Osteoblast (primary cell): ENCODE data around the gene KLHL33. TPM values are rescaled to one million over a fixed set of nuclear protein-coding genes. Genes with fewer than 3 reads are reported as not detected.

Source experiments
- DNase-seq: peaks from one replicate; pipeline ENCODE4 v3.0.0; 2011; ENCODE audit warnings: low spot score, mixed read lengths; ENCODE audit not compliant: insufficient read length; ENCODE audit errors: missing footprints
- H2AFZ ChIP-seq: 2 replicates; pipeline ENCODE4 v1.6.0; 2011; ENCODE audit warnings: mild to moderate bottlenecking, low read length
- H3K27ac ChIP-seq: 2 replicates; pipeline ENCODE4 v1.5.1; 2011; ENCODE audit warnings: mild to moderate bottlenecking, low read depth, low read length, moderate library complexity
- H3K27me3 ChIP-seq: 2 replicates; pipeline ENCODE4 v1.6.0; 2012; ENCODE audit warnings: mild to moderate bottlenecking, control low read depth, inconsistent platforms, low read length, moderate library complexity; ENCODE audit not compliant: insufficient read depth
- H3K36me3 ChIP-seq: 2 replicates; pipeline ENCODE4 v1.5.1; 2011; ENCODE audit warnings: mild to moderate bottlenecking, low read length, control low read depth, moderate library complexity; ENCODE audit not compliant: insufficient read depth
- H3K4me1 ChIP-seq: 2 replicates; pipeline ENCODE4 v1.5.1; 2011; ENCODE audit warnings: mild to moderate bottlenecking, low read length, control low read depth, moderate library complexity; ENCODE audit not compliant: insufficient read depth
- H3K4me2 ChIP-seq: 2 replicates; pipeline ENCODE4 v1.6.0; 2011; ENCODE audit warnings: mild to moderate bottlenecking, low read length; ENCODE audit not compliant: insufficient read depth
- H3K4me3 ChIP-seq: fragments of 200-600 bp; sonication (generic); 3 replicates; pipeline ENCODE4 v1.5.1; 2012; ENCODE audit warnings: mild to moderate bottlenecking, low read length, inconsistent platforms; ENCODE audit not compliant: insufficient read depth
- H3K79me2 ChIP-seq: 2 replicates; pipeline ENCODE4 v1.6.0; 2012; ENCODE audit warnings: mild to moderate bottlenecking, low read length, control low read depth, inconsistent platforms; ENCODE audit not compliant: insufficient read depth
- H3K9me3 ChIP-seq: 2 replicates; pipeline ENCODE4 v1.5.1; 2011; ENCODE audit warnings: low read depth, low read length, control low read depth
- H4K20me1 ChIP-seq: 2 replicates; pipeline ENCODE4 v1.6.0; 2012; ENCODE audit warnings: mild to moderate bottlenecking, low read length, control low read depth; ENCODE audit not compliant: insufficient read depth
- total RNA-seq: library from RNA; depleted of rRNA; stranded (reverse); fragments of >200 nt; gene quantifications from 2 replicates; pipeline ENCODE4 v1.2.3, GENCODE V29; 2012
- TF ChIP-seq, protein P1 (sequence below): IDR thresholded peaks from 2 replicates; pipeline ENCODE4 v1.5.1; 2011; ENCODE audit warnings: mild to moderate bottlenecking, low read depth, low read length, moderate library complexity; ENCODE audit errors: extremely low read depth

Gene KLHL33
- total RNA-seq, 1 donor = 0.36 TPM

DNA sequence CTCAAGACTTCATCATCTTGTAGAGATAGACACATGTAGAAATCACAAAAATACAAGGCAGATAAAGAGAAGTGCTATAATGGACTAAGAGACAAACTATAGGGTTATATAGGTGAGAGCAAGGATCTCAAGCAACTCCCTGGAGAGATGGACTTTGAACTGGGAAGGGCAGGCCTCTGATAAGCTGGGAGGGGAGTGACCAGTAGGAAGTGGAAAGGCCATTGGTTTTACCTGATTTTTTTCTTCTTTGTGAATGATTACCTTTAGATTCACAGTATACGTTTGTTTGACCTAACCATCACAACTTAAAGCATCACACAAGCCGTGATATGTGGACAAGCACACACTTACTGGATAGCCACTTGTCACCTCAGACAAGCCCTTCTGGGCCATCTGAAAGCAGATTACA, 17.5 kb downstream of the KLHL33 start:
- H3K36me3 ChIP-seq = no peaks in the 10 kb centered on the region
- no peak for DNase-seq
- no peak overlapping the region for H2AFZ ChIP-seq
- H3K9me3 ChIP-seq = no peaks in the 10 kb centered on the region
- TF ChIP-seq, protein P1, sequence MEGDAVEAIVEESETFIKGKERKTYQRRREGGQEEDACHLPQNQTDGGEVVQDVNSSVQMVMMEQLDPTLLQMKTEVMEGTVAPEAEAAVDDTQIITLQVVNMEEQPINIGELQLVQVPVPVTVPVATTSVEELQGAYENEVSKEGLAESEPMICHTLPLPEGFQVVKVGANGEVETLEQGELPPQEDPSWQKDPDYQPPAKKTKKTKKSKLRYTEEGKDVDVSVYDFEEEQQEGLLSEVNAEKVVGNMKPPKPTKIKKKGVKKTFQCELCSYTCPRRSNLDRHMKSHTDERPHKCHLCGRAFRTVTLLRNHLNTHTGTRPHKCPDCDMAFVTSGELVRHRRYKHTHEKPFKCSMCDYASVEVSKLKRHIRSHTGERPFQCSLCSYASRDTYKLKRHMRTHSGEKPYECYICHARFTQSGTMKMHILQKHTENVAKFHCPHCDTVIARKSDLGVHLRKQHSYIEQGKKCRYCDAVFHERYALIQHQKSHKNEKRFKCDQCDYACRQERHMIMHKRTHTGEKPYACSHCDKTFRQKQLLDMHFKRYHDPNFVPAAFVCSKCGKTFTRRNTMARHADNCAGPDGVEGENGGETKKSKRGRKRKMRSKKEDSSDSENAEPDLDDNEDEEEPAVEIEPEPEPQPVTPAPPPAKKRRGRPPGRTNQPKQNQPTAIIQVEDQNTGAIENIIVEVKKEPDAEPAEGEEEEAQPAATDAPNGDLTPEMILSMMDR = no peak
- H3K4me3 ChIP-seq = no peak overlapping the region
- H3K4me2 ChIP-seq = no peak overlapping the region
- H3K27me3 ChIP-seq = no peaks in the 10 kb centered on the region
- H3K27ac ChIP-seq = no peak overlapping the region
- no peaks in the 10 kb centered on the region for H3K79me2 ChIP-seq
- H4K20me1 ChIP-seq = no peaks in the 10 kb centered on the region
- H3K4me1 ChIP-seq = peaks cover 2% of the 10 kb centered on the region

DNA sequence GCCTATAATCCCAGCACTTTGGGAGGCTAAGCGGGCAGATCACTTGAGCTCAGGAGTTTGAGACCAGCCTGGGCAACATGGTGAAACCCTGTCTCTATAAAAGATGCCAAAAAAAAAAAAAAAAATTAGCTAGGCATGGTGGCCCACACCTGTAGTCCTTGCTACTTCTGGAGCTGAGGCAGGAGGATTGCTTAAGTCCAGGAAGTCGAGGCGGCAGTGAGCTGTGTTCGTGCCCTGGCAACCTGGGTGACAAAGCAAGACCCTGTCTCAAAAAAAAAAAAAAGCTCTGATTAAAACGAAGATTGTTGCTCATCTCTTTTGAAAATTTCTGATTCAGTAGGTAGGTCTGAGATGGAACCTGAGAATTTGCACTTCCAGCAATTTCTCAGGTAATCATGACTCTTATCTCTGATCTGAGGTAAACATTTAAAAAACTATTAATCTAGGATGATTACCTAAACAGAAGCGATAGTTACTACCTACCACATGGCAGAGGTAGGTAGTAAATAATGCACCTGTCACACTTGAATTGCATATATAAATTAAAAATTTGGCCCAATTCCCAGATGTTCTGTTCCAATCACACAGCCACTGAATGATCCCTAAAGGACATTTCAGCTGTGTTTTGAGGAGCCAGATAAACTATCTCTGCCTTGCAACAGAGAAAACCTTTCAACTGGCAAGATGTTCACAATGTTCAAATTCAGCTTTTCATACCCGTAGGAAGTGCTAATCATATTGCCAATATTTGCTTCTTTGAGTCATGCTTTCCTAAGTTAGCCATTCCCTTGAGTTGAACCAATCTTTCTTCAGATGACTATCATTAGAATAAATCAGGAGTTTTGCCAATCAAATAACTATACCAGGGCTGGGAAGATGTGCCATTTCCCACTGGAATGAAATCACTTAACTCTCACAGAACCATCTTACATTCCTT, 18.4 kb downstream of the KLHL33 start:
- H3K4me2 ChIP-seq = no peak overlapping the region
- no peak overlapping the region for H3K27ac ChIP-seq
- H3K27me3 ChIP-seq = no peaks in the 10 kb centered on the region
- H3K36me3 ChIP-seq = no peaks in the 10 kb centered on the region
- TF ChIP-seq, protein P1 = no peak
- no peak overlapping the region for H2AFZ ChIP-seq
- no peak overlapping the region for H3K4me3 ChIP-seq
- no peaks in the 10 kb centered on the region for H4K20me1 ChIP-seq
- DNase-seq = no peak
- peaks cover under 1% of the 10 kb centered on the region for H3K79me2 ChIP-seq
- no peaks in the 10 kb centered on the region for H3K9me3 ChIP-seq
- peaks cover 2% of the 10 kb centered on the region for H3K4me1 ChIP-seq

DNA sequence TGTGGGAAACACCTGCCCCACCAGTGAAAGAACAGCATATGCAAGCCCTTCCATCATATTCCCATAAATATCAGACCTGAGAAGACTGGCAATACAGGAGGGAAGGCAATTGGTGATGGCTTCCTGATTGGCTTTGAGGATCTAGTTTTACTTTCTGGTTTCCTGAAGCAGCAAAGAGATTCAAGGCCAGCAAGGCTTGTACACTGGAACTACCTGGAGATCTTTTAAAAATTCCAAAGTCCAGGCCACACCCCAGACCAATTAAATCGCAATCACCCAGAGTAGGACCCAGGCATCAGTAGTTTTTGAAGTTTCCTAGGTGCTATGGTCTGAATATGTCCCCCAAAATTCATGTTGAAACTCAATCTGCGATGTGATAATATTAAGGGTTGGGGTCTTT, 19.7 kb downstream of the KLHL33 start:
- Histone ChIP-seq H3K4me2 (peak overlapping the region; percentile 4), H3K27me3 (no peaks in the 10 kb centered on the region), H2AFZ (peak overlapping the region; percentile 88), H3K27ac (no peak overlapping the region), H3K9me3 (no peaks in the 10 kb centered on the region), H3K4me3 (no peak overlapping the region), H4K20me1 (no peaks in the 10 kb centered on the region), H3K4me1 (peaks cover 8% of the 10 kb centered on the region), H3K79me2 (peaks cover 13% of the 10 kb centered on the region), H3K36me3 (no peaks in the 10 kb centered on the region)
- TF ChIP-seq, protein P1 = no peak
- no peak for DNase-seq

DNA sequence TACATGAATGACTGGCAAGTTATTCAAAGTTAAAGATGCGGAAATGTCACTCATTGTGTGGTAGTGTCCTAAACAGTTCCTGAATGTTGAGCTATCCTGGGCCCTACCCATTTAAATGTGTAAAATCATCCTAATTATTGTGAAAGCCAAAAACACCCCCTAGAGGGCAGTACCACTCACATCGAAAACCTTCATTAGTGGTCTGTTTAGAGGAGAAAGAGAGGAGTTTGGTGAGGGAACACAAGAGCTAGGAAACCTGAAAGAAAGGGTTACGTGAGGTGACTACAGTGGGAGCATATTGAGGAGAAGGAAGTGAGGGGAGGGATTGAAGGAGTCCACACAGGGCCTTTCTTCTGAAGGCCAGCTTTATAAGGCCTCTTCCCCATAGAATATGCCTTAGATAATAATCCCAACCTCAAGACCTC, 20.2 kb downstream of the KLHL33 start:
- Histone ChIP-seq H2AFZ (peak overlapping the region; percentile 88), H3K4me2 (peak overlapping the region; percentile 4), H3K9me3 (no peaks in the 10 kb centered on the region), H3K27ac (no peak overlapping the region), H3K4me3 (no peak overlapping the region), H3K27me3 (no peaks in the 10 kb centered on the region), H3K4me1 (peaks cover 8% of the 10 kb centered on the region), H3K36me3 (no peaks in the 10 kb centered on the region), H3K79me2 (peaks cover 17% of the 10 kb centered on the region), H4K20me1 (no peaks in the 10 kb centered on the region)
- TF ChIP-seq, protein P1 = peak; percentile 68
- peak; percentile 82 for DNase-seq
